ENCODE data around the gene CACNA1C.

Gene CACNA1C

DNA sequence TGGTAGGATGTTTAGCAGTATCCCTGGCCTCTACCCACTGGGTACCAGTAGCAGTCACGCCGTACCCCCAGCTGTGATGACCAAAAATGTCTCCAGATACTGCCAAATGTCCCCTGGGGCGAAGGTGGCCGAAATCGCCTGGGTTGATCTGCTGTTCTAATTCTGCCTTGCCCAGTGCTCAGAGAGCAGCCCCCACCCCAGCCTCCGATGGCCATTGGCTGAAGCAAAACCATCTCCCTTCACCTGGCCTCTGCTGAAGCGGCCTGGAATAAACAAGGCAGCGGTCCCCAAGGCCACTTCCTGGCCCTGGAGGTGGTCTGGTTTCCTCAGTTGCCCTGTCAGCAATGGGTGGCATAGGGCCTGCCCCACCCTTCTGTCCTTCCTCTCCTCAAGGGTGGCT is 298.4 kb downstream of the CACNA1C start:
- no peaks in the 10 kb centered on the region for H3K4me1 ChIP-seq (ENCODE audit: insufficient read depth, low read length)
- H3K9ac ChIP-seq (ENCODE audit: low read depth, low read length), result no peak overlapping the region
- no peak overlapping the region for H2AFZ ChIP-seq (ENCODE audit: low read depth, low read length)
- DNase-seq (no peak), ATAC-seq (ENCODE audit: insufficient read depth, low read depth) (no peak)
- TF ChIP-seq EZH2 (IDR thresholded peaks at IDR 0.05; ENCODE audit: borderline replicate concordance, low read depth, low read length, severe bottlenecking), result no peak
- TF ChIP-seq, protein P1, sequence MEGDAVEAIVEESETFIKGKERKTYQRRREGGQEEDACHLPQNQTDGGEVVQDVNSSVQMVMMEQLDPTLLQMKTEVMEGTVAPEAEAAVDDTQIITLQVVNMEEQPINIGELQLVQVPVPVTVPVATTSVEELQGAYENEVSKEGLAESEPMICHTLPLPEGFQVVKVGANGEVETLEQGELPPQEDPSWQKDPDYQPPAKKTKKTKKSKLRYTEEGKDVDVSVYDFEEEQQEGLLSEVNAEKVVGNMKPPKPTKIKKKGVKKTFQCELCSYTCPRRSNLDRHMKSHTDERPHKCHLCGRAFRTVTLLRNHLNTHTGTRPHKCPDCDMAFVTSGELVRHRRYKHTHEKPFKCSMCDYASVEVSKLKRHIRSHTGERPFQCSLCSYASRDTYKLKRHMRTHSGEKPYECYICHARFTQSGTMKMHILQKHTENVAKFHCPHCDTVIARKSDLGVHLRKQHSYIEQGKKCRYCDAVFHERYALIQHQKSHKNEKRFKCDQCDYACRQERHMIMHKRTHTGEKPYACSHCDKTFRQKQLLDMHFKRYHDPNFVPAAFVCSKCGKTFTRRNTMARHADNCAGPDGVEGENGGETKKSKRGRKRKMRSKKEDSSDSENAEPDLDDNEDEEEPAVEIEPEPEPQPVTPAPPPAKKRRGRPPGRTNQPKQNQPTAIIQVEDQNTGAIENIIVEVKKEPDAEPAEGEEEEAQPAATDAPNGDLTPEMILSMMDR (IDR thresholded peaks at IDR 0.05; ENCODE audit: borderline replicate concordance, extremely low read depth, low read length, poor library complexity, severe bottlenecking), result no peak
- H3K79me2 ChIP-seq (ENCODE audit: insufficient read depth, low read length), result no peaks in the 10 kb centered on the region
- H3K4me2 ChIP-seq (ENCODE audit: insufficient read depth, low read length), result no peak overlapping the region
- no peaks in the 10 kb centered on the region for H3K9me3 ChIP-seq (ENCODE audit: insufficient read depth, low read length, severe bottlenecking)
- no peaks in the 10 kb centered on the region for H3K36me3 ChIP-seq (ENCODE audit: insufficient read depth, low read length)
- H3K27ac ChIP-seq (ENCODE audit: low read length), result no peak overlapping the region
- no peak overlapping the region for H3K4me3 ChIP-seq (ENCODE audit: low read depth in 1 of 2, low read length in 2 of 2)
- H3K27me3 ChIP-seq (ENCODE audit: insufficient read depth, low read length, poor library complexity), result peaks cover 26% of the 10 kb centered on the region
- H4K20me1 ChIP-seq (ENCODE audit: insufficient read depth, low read length), result no peaks in the 10 kb centered on the region

DNA sequence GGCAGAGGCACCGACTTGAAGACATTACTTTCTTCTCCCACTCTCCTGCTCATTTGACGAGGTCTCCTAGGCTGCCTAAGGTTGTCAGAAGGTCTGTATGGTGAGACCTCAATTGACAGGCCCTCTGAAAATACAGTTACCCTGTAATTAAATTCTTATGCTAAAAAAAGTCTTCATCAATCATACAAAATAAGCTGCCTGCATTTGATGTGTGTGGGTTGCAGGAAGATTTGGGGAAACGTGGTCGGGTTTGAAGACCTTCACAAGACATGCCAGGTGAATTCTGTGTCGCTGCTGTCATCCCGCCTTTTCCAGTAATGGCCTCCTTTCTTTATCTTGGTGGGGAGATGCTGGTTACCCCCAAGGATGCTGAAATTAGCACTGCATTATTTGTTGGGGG is 299.4 kb downstream of the CACNA1C start:
- H3K4me2 ChIP-seq (ENCODE audit: insufficient read depth, low read length), result no peak overlapping the region
- TF ChIP-seq, protein P1 (IDR thresholded peaks at IDR 0.05; ENCODE audit: borderline replicate concordance, extremely low read depth, low read length, poor library complexity, severe bottlenecking), result no peak
- no peak for TF ChIP-seq EZH2 (IDR thresholded peaks at IDR 0.05; ENCODE audit: borderline replicate concordance, low read depth, low read length, severe bottlenecking)
- H3K9ac ChIP-seq (ENCODE audit: low read depth, low read length), result no peak overlapping the region
- H4K20me1 ChIP-seq (ENCODE audit: insufficient read depth, low read length), result no peaks in the 10 kb centered on the region
- no peak overlapping the region for H3K27ac ChIP-seq (ENCODE audit: low read length)
- H3K79me2 ChIP-seq (ENCODE audit: insufficient read depth, low read length), result no peaks in the 10 kb centered on the region
- DNase-seq (no peak), ATAC-seq (ENCODE audit: insufficient read depth, low read depth) (no peak)
- no peaks in the 10 kb centered on the region for H3K4me1 ChIP-seq (ENCODE audit: insufficient read depth, low read length)
- H3K36me3 ChIP-seq (ENCODE audit: insufficient read depth, low read length), result no peaks in the 10 kb centered on the region
- H3K9me3 ChIP-seq (ENCODE audit: insufficient read depth, low read length, severe bottlenecking), result no peaks in the 10 kb centered on the region
- no peak overlapping the region for H3K4me3 ChIP-seq (ENCODE audit: low read depth in 1 of 2, low read length in 2 of 2)
- peaks cover 29% of the 10 kb centered on the region for H3K27me3 ChIP-seq (ENCODE audit: insufficient read depth, low read length, poor library complexity)
- H2AFZ ChIP-seq (ENCODE audit: low read depth, low read length), result no peak overlapping the region

DNA sequence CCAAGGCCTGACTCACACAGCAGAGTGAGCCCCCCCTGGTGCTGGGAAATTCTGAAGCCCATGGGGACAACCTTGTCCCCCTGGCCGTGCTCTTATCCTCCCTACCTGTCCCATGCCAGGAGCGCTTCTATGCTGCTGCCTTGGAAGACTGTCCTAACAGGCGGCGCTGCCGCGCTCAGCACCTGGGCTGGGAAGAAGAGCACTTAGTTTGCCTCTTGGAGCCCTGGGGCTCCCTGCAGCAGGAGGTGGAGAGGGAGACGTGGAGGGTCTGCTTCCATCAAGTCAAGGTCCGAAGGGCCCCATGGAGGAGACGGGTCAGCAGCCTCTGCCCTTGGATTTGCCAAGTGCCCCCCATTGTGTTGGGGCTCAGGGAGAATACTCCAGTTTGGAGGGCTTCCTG is 300.5 kb downstream of the CACNA1C start:
- DNase-seq (no peak), ATAC-seq (ENCODE audit: insufficient read depth, low read depth) (no peak)
- no peak overlapping the region for H3K9ac ChIP-seq (ENCODE audit: low read depth, low read length)
- no peaks in the 10 kb centered on the region for H3K79me2 ChIP-seq (ENCODE audit: insufficient read depth, low read length)
- no peaks in the 10 kb centered on the region for H3K36me3 ChIP-seq (ENCODE audit: insufficient read depth, low read length)
- no peak overlapping the region for H3K27ac ChIP-seq (ENCODE audit: low read length)
- H3K4me3 ChIP-seq (ENCODE audit: low read depth in 1 of 2, low read length in 2 of 2), result no peak overlapping the region
- TF ChIP-seq EZH2 (IDR thresholded peaks at IDR 0.05; ENCODE audit: borderline replicate concordance, low read depth, low read length, severe bottlenecking), result no peak
- TF ChIP-seq, protein P1 (IDR thresholded peaks at IDR 0.05; ENCODE audit: borderline replicate concordance, extremely low read depth, low read length, poor library complexity, severe bottlenecking), result no peak
- no peaks in the 10 kb centered on the region for H3K9me3 ChIP-seq (ENCODE audit: insufficient read depth, low read length, severe bottlenecking)
- H3K27me3 ChIP-seq (ENCODE audit: insufficient read depth, low read length, poor library complexity), result peaks cover 29% of the 10 kb centered on the region
- peaks cover 5% of the 10 kb centered on the region for H3K4me1 ChIP-seq (ENCODE audit: insufficient read depth, low read length)
- H3K4me2 ChIP-seq (ENCODE audit: insufficient read depth, low read length), result no peak overlapping the region
- no peaks in the 10 kb centered on the region for H4K20me1 ChIP-seq (ENCODE audit: insufficient read depth, low read length)
- H2AFZ ChIP-seq (ENCODE audit: low read depth, low read length), result no peak overlapping the region

DNA sequence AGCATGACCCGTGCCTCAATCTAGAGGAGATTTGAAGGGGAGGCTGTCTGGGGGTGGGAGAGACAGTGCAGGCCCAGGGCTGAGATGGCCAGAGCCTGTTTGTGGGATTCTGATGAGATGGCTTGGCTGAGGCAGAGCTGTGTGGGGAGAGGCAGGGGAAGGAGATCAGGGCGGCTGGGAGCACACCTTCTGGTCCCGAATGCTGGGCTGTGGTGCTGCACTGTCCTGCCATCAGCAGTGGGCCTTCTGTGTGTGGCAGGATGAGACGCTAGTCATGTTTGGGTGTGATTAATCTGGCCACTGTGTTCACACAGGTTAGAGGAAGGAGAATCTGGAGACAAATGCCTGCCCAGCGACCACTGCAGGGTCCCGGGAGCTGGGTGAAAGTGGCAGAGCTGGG is 300.9 kb downstream of the CACNA1C start:
- Histone ChIP-seq H3K9me3 (ENCODE audit: insufficient read depth, low read length, severe bottlenecking) (no peaks in the 10 kb centered on the region), H3K36me3 (ENCODE audit: insufficient read depth, low read length) (no peaks in the 10 kb centered on the region), H3K27me3 (ENCODE audit: insufficient read depth, low read length, poor library complexity) (peaks cover 29% of the 10 kb centered on the region), H4K20me1 (ENCODE audit: insufficient read depth, low read length) (no peaks in the 10 kb centered on the region), H3K79me2 (ENCODE audit: insufficient read depth, low read length) (no peaks in the 10 kb centered on the region), H3K4me1 (ENCODE audit: insufficient read depth, low read length) (peaks cover 9% of the 10 kb centered on the region), H3K4me2 (ENCODE audit: insufficient read depth, low read length) (no peak overlapping the region), H3K27ac (ENCODE audit: low read length) (no peak overlapping the region), H2AFZ (ENCODE audit: low read depth, low read length) (no peak overlapping the region), H3K9ac (ENCODE audit: low read depth, low read length) (no peak overlapping the region), H3K4me3 (ENCODE audit: low read depth in 1 of 2, low read length in 2 of 2) (no peak overlapping the region)
- ATAC-seq (ENCODE audit: insufficient read depth, low read depth), result no peak
- TF ChIP-seq EZH2 (IDR thresholded peaks at IDR 0.05; ENCODE audit: borderline replicate concordance, low read depth, low read length, severe bottlenecking), result no peak
- TF ChIP-seq, protein P1 (IDR thresholded peaks at IDR 0.05; ENCODE audit: borderline replicate concordance, extremely low read depth, low read length, poor library complexity, severe bottlenecking), result no peak
- no peak for DNase-seq

All from DND-41 (cell line).